H9 (cell line): ENCODE results near the gene KLK10. TPM values are rescaled to one million over a fixed set of nuclear protein-coding genes. Genes with fewer than 3 reads are reported as not detected.

Experiments used
- DNase-seq: peaks from one replicate; pipeline ENCODE4 v3.0.0-alpha.2; 2017
- H2AFZ ChIP-seq: one replicate; pipeline ENCODE4 v1.6.1; 2013; ENCODE audit warnings: mild to moderate bottlenecking, low read length, control low read depth, moderate library complexity
- H2AK5ac ChIP-seq: 2 replicates; pipeline ENCODE4 v1.6.1; 2013; ENCODE audit warnings: low read length, control low read depth, mixed read lengths; ENCODE audit not compliant: insufficient read length
- H2BK120ac ChIP-seq: one replicate; pipeline ENCODE4 v1.6.1; 2013; ENCODE audit warnings: low read depth, mild to moderate bottlenecking, low read length, control low read depth, inconsistent platforms; ENCODE audit not compliant: poor library complexity, severe bottlenecking
- H2BK12ac ChIP-seq: 2 replicates; pipeline ENCODE4 v1.6.1; 2013; ENCODE audit warnings: low read length, control low read depth, mixed read lengths, low read depth; ENCODE audit not compliant: insufficient read length
- H2BK15ac ChIP-seq: 2 replicates; pipeline ENCODE4 v1.6.1; 2013; ENCODE audit warnings: low read depth, low read length, control low read depth
- H2BK20ac ChIP-seq: one replicate; pipeline ENCODE4 v1.6.1; 2013; ENCODE audit warnings: low read depth, mild to moderate bottlenecking, low read length, control low read depth, inconsistent platforms; ENCODE audit not compliant: poor library complexity, severe bottlenecking
- H2BK5ac ChIP-seq: 2 replicates; pipeline ENCODE4 v1.6.1; 2013; ENCODE audit warnings: low read length, control low read depth, mixed read lengths; ENCODE audit not compliant: insufficient read length
- H3K14ac ChIP-seq: 2 replicates; pipeline ENCODE4 v1.6.1; 2013; ENCODE audit warnings: low read length, control low read depth; ENCODE audit not compliant: insufficient read depth
- H3K18ac ChIP-seq: 2 replicates; pipeline ENCODE4 v1.6.1; 2013; ENCODE audit warnings: low read depth, mild to moderate bottlenecking, mixed read lengths, low read length, control low read depth; ENCODE audit not compliant: insufficient read length
- H3K23ac ChIP-seq: 2 replicates; pipeline ENCODE4 v1.6.1; 2013; ENCODE audit warnings: low read length, control low read depth, mixed read lengths, low read depth; ENCODE audit not compliant: insufficient read length
- H3K23me2 ChIP-seq: 2 replicates; pipeline ENCODE4 v1.6.1; 2013; ENCODE audit warnings: low read depth, mild to moderate bottlenecking, mixed read lengths, low read length, control low read depth; ENCODE audit not compliant: insufficient read length, poor library complexity, severe bottlenecking
- H3K27ac ChIP-seq: 2 replicates; pipeline ENCODE4 v1.5.1; 2013; ENCODE audit warnings: low read length, control low read depth, mixed read lengths, low read depth; ENCODE audit not compliant: insufficient read length
- H3K27me3 ChIP-seq: 2 replicates; pipeline ENCODE4 v1.6.1; 2013; ENCODE audit warnings: low read length, control low read depth, inconsistent platforms; ENCODE audit not compliant: insufficient read depth
- H3K4ac ChIP-seq: 2 replicates; pipeline ENCODE4 v1.6.1; 2013; ENCODE audit warnings: low read depth, mild to moderate bottlenecking, control low read depth, inconsistent platforms, low read length, moderate library complexity
- H3K4me1 ChIP-seq: 2 replicates; pipeline ENCODE4 v1.6.1; 2013; ENCODE audit warnings: low read length, control low read depth, inconsistent platforms; ENCODE audit not compliant: insufficient read depth
- H3K4me2 ChIP-seq: 2 replicates; pipeline ENCODE4 v1.6.1; 2013; ENCODE audit warnings: low read length, control low read depth, mixed read lengths; ENCODE audit not compliant: insufficient read length, insufficient read depth
- H3K56ac ChIP-seq: 2 replicates; pipeline ENCODE4 v1.6.1; 2013; ENCODE audit warnings: low read depth, mild to moderate bottlenecking, mixed read lengths, low read length, control low read depth; ENCODE audit not compliant: insufficient read length
- H3K79me1 ChIP-seq: 2 replicates; pipeline ENCODE4 v1.6.1; 2013; ENCODE audit warnings: low read depth, mild to moderate bottlenecking, moderate library complexity, low read length, control low read depth, inconsistent platforms; ENCODE audit not compliant: insufficient read depth, poor library complexity, severe bottlenecking
- H3K79me2 ChIP-seq: 2 replicates; pipeline ENCODE4 v1.6.1; 2013; ENCODE audit warnings: low read length, control low read depth, inconsistent platforms; ENCODE audit not compliant: insufficient read depth
- H3K9ac ChIP-seq: 2 replicates; pipeline ENCODE4 v1.6.1; 2013; ENCODE audit warnings: low read length, control low read depth, mixed read lengths; ENCODE audit not compliant: insufficient read length; ENCODE audit errors: extremely low read depth
- H3K9me3 ChIP-seq: one replicate; pipeline ENCODE4 v1.6.1; 2013; ENCODE audit warnings: low read depth, low read length, inconsistent platforms; ENCODE audit not compliant: control insufficient read depth
- H3T11ph ChIP-seq: one replicate; pipeline ENCODE4 v1.6.1; 2013; ENCODE audit warnings: mild to moderate bottlenecking, low read length, control low read depth, inconsistent platforms
- H4K20me1 ChIP-seq: one replicate; pipeline ENCODE4 v1.6.1; 2013; ENCODE audit not compliant: control insufficient read depth, insufficient read length, insufficient read depth
- H4K5ac ChIP-seq: 2 replicates; pipeline ENCODE4 v1.6.1; 2013; ENCODE audit warnings: low read depth, mild to moderate bottlenecking, mixed read lengths, low read length, control low read depth; ENCODE audit not compliant: insufficient read length
- H4K8ac ChIP-seq: replicated peaks from 2 replicates; pipeline ENCODE4 v1.6.1; 2013; ENCODE audit warnings: low read length, control low read depth, mixed read lengths, low read depth; ENCODE audit not compliant: insufficient read length
- H4K91ac ChIP-seq: 2 replicates; pipeline ENCODE4 v1.6.1; 2013; ENCODE audit warnings: low read depth, mild to moderate bottlenecking, moderate library complexity, mixed read lengths, low read length, control low read depth; ENCODE audit not compliant: insufficient read length
- H3K27ac Mint-ChIP-seq, 3 experiments: 2 replicates in 2 of 3; 3 replicates in 1 of 3; pipeline ENCODE4 v1.8.0; 2020 to 2021; ENCODE audit warnings: mixed read lengths in 3 of 3, mild to moderate bottlenecking in 1 of 3, moderate library complexity in 1 of 3
- H3K27me3 Mint-ChIP-seq: 2 replicates; pipeline ENCODE4 v1.8.0; 2021; ENCODE audit warnings: low read depth, mild to moderate bottlenecking, moderate library complexity, mixed read lengths
- H3K36me3 Mint-ChIP-seq, 3 experiments: 2 replicates in 2 of 3; 3 replicates in 1 of 3; pipeline ENCODE4 v1.8.0; 2020 to 2021; ENCODE audit warnings: low read depth in 3 of 3, mixed read lengths in 3 of 3; ENCODE audit not compliant: insufficient read depth in 1 of 3
- H3K4me1 Mint-ChIP-seq, 2 experiments: 2 replicates each; pipeline ENCODE4 v1.8.0; 2020; ENCODE audit warnings: mixed read lengths in 2 of 2
- H3K4me3 Mint-ChIP-seq, 2 experiments: 2 replicates in 1 of 2; 3 replicates in 1 of 2; pipeline ENCODE4 v1.8.0; 2020 to 2021; ENCODE audit warnings: mild to moderate bottlenecking in 2 of 2, mixed read lengths in 2 of 2, moderate library complexity in 1 of 2
- H3K9me3 Mint-ChIP-seq, 2 experiments: 2 replicates in 1 of 2; 3 replicates in 1 of 2; pipeline ENCODE4 v1.8.0; 2020; ENCODE audit warnings: mild to moderate bottlenecking in 2 of 2, mixed read lengths in 2 of 2, moderate library complexity in 1 of 2
- WGBS: extraction: QIAGEN DNeasy Blood & Tissue Kit; methylation state at CpG from one replicate; pipeline ENCODE4 v1.1.7; 2013; ENCODE audit warnings: missing lambda C conversion rate, low lambda C conversion rate, mixed read lengths; ENCODE audit not compliant: insufficient read length; ENCODE audit errors: extremely low coverage; 5-methylcytosine and 5-hydroxymethylcytosine counted together
- total RNA-seq: library from RNA; stranded (reverse); gene quantifications from 2 replicates; pipeline ENCODE4 v1.2.1, GENCODE V29; 2021
- TF ChIP-seq, protein P1 (sequence below): fragments of 200-600 bp; sonication (generic); conservative IDR thresholded peaks from 3 replicates; pipeline ENCODE4 v1.8.0; 2021; ENCODE audit warnings: antibody characterized with exemption, mild to moderate bottlenecking

The KLK10 gene
- total RNA-seq, 1 experiment from 2014 or later, result 1.3 TPM

DNA sequence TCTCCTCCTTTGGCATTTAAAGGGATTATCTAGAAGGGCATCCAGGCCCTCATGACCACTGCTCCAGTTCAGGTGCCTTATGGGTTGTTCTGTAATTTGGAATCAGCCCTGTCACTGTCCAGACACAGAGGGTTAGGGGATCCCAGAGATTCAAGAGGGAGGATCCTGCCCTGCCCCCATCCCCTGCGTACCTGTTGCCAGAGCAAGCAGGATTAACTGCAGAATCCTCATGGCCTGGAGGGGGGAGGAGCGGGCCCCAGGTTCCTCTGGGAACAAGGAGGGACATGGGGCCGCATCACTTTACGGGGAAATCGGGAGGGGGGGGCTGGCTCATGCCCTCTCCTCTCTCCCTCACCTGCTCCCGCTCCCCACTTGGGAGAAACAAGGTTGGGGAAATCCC, 5.9 kb upstream of the KLK10 start:
- H3K36me3 Mint-ChIP-seq, result no peaks in the 10 kb centered on the region
- H2BK5ac ChIP-seq, result no peak overlapping the region
- no peak overlapping the region for H3K4ac ChIP-seq
- H4K20me1 ChIP-seq, result no peaks in the 10 kb centered on the region
- H3K23me2 ChIP-seq, result no peaks in the 10 kb centered on the region
- H3K79me1 ChIP-seq, result no peaks in the 10 kb centered on the region
- H3T11ph ChIP-seq, result no peak overlapping the region
- H3K79me2 ChIP-seq, result no peaks in the 10 kb centered on the region
- no peak overlapping the region for H3K14ac ChIP-seq
- H2BK15ac ChIP-seq, result no peak overlapping the region
- H3K9me3 ChIP-seq, result no peaks in the 10 kb centered on the region
- H3K23ac ChIP-seq, result no peak overlapping the region
- no peak overlapping the region for H3K4me2 ChIP-seq
- no peak overlapping the region for H2AFZ ChIP-seq
- peak overlapping the region in 1 of 2 experiments; percentile 23; a peak in 1 of 5 replicates for H3K4me3 Mint-ChIP-seq
- no peak overlapping the region for H3K18ac ChIP-seq
- H4K8ac ChIP-seq, result no peak overlapping the region
- H3K27ac Mint-ChIP-seq, result no peak overlapping the region
- no peaks in the 10 kb centered on the region for H3K4me1 ChIP-seq
- no CpG with 5 or more reads among the region's 6 CpGs for WGBS
- no peak overlapping the region for H4K91ac ChIP-seq
- peaks cover 11% of the 10 kb centered on the region for H3K27me3 Mint-ChIP-seq
- DNase-seq, result no peak
- no peak overlapping the region for H3K56ac ChIP-seq
- H2AK5ac ChIP-seq, result no peak overlapping the region
- H3K9ac ChIP-seq, result no peak overlapping the region
- no peak overlapping the region for H4K5ac ChIP-seq
- no peaks in the 10 kb centered on the region for H3K27me3 ChIP-seq
- no peaks in the 10 kb centered on the region; a peak in 1 of 5 replicates for H3K9me3 Mint-ChIP-seq
- peaks cover 28 to 49% of the 10 kb centered on the region in 2 experiments for H3K4me1 Mint-ChIP-seq
- H2BK12ac ChIP-seq, result no peak overlapping the region
- TF ChIP-seq, protein P1, sequence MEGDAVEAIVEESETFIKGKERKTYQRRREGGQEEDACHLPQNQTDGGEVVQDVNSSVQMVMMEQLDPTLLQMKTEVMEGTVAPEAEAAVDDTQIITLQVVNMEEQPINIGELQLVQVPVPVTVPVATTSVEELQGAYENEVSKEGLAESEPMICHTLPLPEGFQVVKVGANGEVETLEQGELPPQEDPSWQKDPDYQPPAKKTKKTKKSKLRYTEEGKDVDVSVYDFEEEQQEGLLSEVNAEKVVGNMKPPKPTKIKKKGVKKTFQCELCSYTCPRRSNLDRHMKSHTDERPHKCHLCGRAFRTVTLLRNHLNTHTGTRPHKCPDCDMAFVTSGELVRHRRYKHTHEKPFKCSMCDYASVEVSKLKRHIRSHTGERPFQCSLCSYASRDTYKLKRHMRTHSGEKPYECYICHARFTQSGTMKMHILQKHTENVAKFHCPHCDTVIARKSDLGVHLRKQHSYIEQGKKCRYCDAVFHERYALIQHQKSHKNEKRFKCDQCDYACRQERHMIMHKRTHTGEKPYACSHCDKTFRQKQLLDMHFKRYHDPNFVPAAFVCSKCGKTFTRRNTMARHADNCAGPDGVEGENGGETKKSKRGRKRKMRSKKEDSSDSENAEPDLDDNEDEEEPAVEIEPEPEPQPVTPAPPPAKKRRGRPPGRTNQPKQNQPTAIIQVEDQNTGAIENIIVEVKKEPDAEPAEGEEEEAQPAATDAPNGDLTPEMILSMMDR, result no peak
- H2BK20ac ChIP-seq, result no peak overlapping the region
- H2BK120ac ChIP-seq, result no peak overlapping the region
- H3K27ac ChIP-seq, result no peak overlapping the region
